PC-3 (cell line): ENCODE measurements around the gene EEF1B2. TPM values are rescaled to one million over a fixed set of nuclear protein-coding genes. Genes with fewer than 3 reads are reported as not detected.
"Not testable (repeated sequence)": the region's sequence is repeated elsewhere in the genome, so short reads cannot be mapped to it uniquely, and the experiment has no call there.

Source experiments
- ATAC-seq: fragments of 200-7000 bp; cut with Tn5 transposase; 2 replicates; pipeline ENCODE4 v1.9.1; 2020; ENCODE audit warnings: mild to moderate bottlenecking, moderate library complexity
- BruUV-seq: library from RNA; stranded (reverse); fragments of 400-500 nt; replicated peaks from 2 replicates; lab custom pipeline; 2021; lab: Mats Ljungman, UMichigan
- CTCF ChIA-PET: fragments of 300-600 bp; sonication (Branson Sonifier 250); formaldehyde crosslinking; loops from one replicate; lab custom pipeline; 2022; ENCODE audit warnings: antibody characterized with exemption; lab: Charles Lee
- POLR2A ChIA-PET: fragments of 300-600 bp; sonication (Branson Sonifier 250); formaldehyde crosslinking; loops from one replicate; lab custom pipeline; 2022; ENCODE audit warnings: antibody characterized with exemption; ENCODE audit not compliant: unreplicated experiment; lab: Charles Lee
- DNase-seq: peaks from one replicate; pipeline ENCODE4 v3.0.0-alpha.2; 2015
- H2AFZ ChIP-seq: fragments of 300-600 bp; sonication (generic); 2 replicates; pipeline ENCODE4 v1.6.0; 2016; ENCODE audit warnings: antibody characterized with exemption, low read length
- H3F3A ChIP-seq: fragments of 300-600 bp; sonication (generic); one replicate; pipeline ENCODE4 v1.6.0; 2017; ENCODE audit warnings: antibody characterized with exemption, low read length, control low read depth, mild to moderate bottlenecking; ENCODE audit not compliant: unreplicated experiment
- H3K27ac ChIP-seq: fragments of 300-600 bp; sonication (generic); 2 replicates; pipeline ENCODE4 v1.5.1; 2016; ENCODE audit warnings: mild to moderate bottlenecking, low read length
- H3K27me3 ChIP-seq: fragments of 300-600 bp; sonication (generic); 2 replicates; pipeline ENCODE4 v1.6.1; 2016; ENCODE audit warnings: low read length, mixed read lengths
- H3K36me3 ChIP-seq: fragments of 300-600 bp; sonication (generic); 2 replicates; pipeline ENCODE4 v1.6.1; 2016; ENCODE audit warnings: low read depth, mixed run types, low read length, mixed read lengths
- H3K4me1 ChIP-seq: fragments of 300-600 bp; sonication (generic); 2 replicates; pipeline ENCODE4 v1.5.1; 2016; ENCODE audit warnings: low read length; ENCODE audit not compliant: insufficient read depth
- H3K4me2 ChIP-seq: fragments of 300-600 bp; sonication (generic); 2 replicates; pipeline ENCODE4 v1.6.0; 2016; ENCODE audit warnings: low read length
- H3K4me3 ChIP-seq: fragments of 300-600 bp; sonication (generic); 2 replicates; pipeline ENCODE4 v1.5.1; 2016; ENCODE audit warnings: mild to moderate bottlenecking, low read length, mixed read lengths
- H3K79me2 ChIP-seq: fragments of 300-600 bp; sonication (generic); 2 replicates; pipeline ENCODE4 v1.6.1; 2017; ENCODE audit warnings: low read length, mixed read lengths
- H3K9ac ChIP-seq: fragments of 300-600 bp; sonication (generic); 2 replicates; pipeline ENCODE4 v1.6.0; 2016; ENCODE audit warnings: mild to moderate bottlenecking, low read length
- H3K9me2 ChIP-seq: fragments of 300-600 bp; sonication (generic); replicated peaks from 2 replicates; pipeline ENCODE4 v1.6.1; 2016; ENCODE audit warnings: mixed run types, low read length, mixed read lengths
- H3K9me3 ChIP-seq: fragments of 300-600 bp; sonication (generic); 2 replicates; pipeline ENCODE4 v1.6.1; 2016; ENCODE audit warnings: low read length, mixed read lengths
- H4K20me1 ChIP-seq: fragments of 300-600 bp; sonication (generic); 2 replicates; pipeline ENCODE4 v1.6.1; 2016; ENCODE audit warnings: low read length, mixed read lengths
- EZH2 ChIP-seq: fragments of 300-600 bp; sonication (generic); IDR thresholded peaks from one replicate; pipeline ENCODE4 v1.6.1; 2017; ENCODE audit warnings: antibody characterized with exemption, mild to moderate bottlenecking, low read length; ENCODE audit not compliant: unreplicated experiment
- EZH2phosphoT487 ChIP-seq: fragments of 300-600 bp; sonication (generic); IDR thresholded peaks from 2 replicates; pipeline ENCODE4 v1.6.1; 2018; ENCODE audit warnings: mild to moderate bottlenecking, antibody characterized with exemption, low read length, borderline replicate concordance
- intact Hi-C: fragments of 100-400 bp; cut with micrococcal nuclease; formaldehyde crosslinking; loops from 2 replicates; pipeline ENCODE4 v1.9.0; 2023
- total RNA-seq: library from RNA; depleted of rRNA; stranded (reverse); fragments of >200 nt; gene quantifications from 2 replicates; pipeline ENCODE4 v1.2.3, GENCODE V29; 2014
- TF ChIP-seq, protein P1 (sequence below): fragments of 300-600 bp; sonication (generic); conservative IDR thresholded peaks from 2 replicates; pipeline ENCODE4 v1.5.1; 2017; ENCODE audit warnings: antibody characterized with exemption, low read depth, mild to moderate bottlenecking, low read length

EEF1B2 gene
- total RNA-seq, 1 experiment from 2014 or later: 616 TPM

DNA sequence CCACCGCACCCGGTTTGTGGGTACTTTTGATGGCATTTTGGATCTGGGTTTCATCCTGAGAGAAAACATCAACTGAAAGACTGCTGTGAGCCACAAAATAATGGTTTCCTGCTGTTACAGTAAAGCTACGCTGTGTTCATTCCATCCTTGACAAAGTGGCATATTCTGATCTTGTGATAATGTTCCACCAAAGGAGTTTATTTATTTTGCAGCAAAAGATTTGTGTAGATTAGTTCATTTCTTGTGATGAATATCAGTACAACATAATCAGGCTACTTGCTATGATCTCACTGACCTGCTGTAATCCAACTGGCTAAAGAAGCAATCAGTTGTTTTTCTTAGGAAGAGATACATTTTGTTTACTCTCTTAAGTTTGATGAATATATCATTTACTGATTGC is 45.0 kb downstream of the EEF1B2 start:
- no peak overlapping the region for H3K4me3 ChIP-seq
- no peaks in the 10 kb centered on the region for H3K36me3 ChIP-seq
- no peaks in the 10 kb centered on the region for H4K20me1 ChIP-seq
- no peak overlapping the region for H3K9ac ChIP-seq
- no peak overlapping the region for H3K4me2 ChIP-seq
- ATAC-seq (no peak), DNase-seq (no peak)
- H3F3A ChIP-seq: no peaks in the 10 kb centered on the region
- no peaks in the 10 kb centered on the region for H3K4me1 ChIP-seq
- intact Hi-C loops: no loop called here
- CTCF ChIA-PET: no interaction called here
- H3K9me2 ChIP-seq: no peaks in the 10 kb centered on the region
- TF ChIP-seq, protein P1, sequence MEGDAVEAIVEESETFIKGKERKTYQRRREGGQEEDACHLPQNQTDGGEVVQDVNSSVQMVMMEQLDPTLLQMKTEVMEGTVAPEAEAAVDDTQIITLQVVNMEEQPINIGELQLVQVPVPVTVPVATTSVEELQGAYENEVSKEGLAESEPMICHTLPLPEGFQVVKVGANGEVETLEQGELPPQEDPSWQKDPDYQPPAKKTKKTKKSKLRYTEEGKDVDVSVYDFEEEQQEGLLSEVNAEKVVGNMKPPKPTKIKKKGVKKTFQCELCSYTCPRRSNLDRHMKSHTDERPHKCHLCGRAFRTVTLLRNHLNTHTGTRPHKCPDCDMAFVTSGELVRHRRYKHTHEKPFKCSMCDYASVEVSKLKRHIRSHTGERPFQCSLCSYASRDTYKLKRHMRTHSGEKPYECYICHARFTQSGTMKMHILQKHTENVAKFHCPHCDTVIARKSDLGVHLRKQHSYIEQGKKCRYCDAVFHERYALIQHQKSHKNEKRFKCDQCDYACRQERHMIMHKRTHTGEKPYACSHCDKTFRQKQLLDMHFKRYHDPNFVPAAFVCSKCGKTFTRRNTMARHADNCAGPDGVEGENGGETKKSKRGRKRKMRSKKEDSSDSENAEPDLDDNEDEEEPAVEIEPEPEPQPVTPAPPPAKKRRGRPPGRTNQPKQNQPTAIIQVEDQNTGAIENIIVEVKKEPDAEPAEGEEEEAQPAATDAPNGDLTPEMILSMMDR: no peak
- no peak for TF ChIP-seq EZH2
- TF ChIP-seq EZH2phosphoT487: no peak
- H3K27me3 ChIP-seq: no peaks in the 10 kb centered on the region
- H3K27ac ChIP-seq: no peak overlapping the region
- no peaks in the 10 kb centered on the region for H3K9me3 ChIP-seq
- no peaks in the 10 kb centered on the region for H3K79me2 ChIP-seq
- BruUV-seq: no TSS peak
- POLR2A ChIA-PET: no interaction called here
- H2AFZ ChIP-seq: no peak overlapping the region

DNA sequence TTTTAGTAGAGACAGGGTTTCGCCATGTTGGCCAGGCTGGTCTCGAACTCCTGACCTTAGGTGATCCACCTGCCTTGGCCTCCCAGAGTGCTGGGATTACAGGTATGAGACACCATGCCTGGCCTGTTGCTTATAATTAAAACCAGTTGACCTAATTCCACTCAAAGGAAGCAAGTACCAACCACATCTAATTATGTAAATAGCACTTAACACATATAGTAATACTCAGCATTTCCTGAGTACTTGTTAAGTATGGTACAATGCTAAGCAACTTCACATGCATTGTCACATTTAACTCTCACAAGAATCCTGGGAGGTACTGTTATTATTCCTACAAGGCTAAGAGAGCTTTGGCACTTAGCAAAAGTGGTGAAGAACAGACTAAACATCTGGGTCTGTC is 47.6 kb downstream of the EEF1B2 start:
- H3K27ac ChIP-seq, H3K79me2 ChIP-seq, DNase-seq, H3K36me3 ChIP-seq, H3F3A ChIP-seq, POLR2A ChIA-PET, H3K9me2 ChIP-seq, ATAC-seq, BruUV-seq, H3K4me2 ChIP-seq, CTCF ChIA-PET, H3K9me3 ChIP-seq, H3K9ac ChIP-seq, intact Hi-C loops, H4K20me1 ChIP-seq, H3K27me3 ChIP-seq, H3K4me3 ChIP-seq, H2AFZ ChIP-seq: not testable (repeated sequence)
- peaks cover 13% of the 10 kb centered on the region for H3K4me1 ChIP-seq

DNA sequence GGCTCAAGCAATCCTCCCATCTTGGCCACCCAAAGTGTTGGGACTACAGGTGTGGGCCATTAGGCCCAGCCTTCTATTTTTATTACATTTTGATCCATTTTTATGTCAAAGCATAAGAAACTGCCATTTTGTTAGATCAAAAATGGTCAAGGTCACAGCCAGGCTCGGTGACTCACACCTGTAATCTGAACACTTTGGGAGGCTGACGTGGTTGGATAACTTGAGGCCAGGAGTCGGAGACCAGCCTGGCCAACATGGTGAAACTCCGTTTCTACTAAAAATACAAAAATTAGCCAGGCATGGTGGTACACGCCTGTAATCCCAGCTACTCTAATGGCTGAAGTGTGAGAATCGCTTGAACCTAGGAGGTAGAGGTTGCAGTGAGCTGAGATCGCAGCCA is 49.2 kb downstream of the EEF1B2 start:
- Histone ChIP-seq H3K27ac (no peak overlapping the region), H3K9me3 (no peaks in the 10 kb centered on the region), H3K27me3 (no peaks in the 10 kb centered on the region), H3K4me1 (peaks cover 27% of the 10 kb centered on the region), H2AFZ (no peak overlapping the region), H3K4me2 (no peak overlapping the region), H4K20me1 (no peaks in the 10 kb centered on the region), H3K79me2 (no peaks in the 10 kb centered on the region), H3F3A (no peaks in the 10 kb centered on the region), H3K9me2 (no peaks in the 10 kb centered on the region), H3K4me3 (no peak overlapping the region), H3K9ac (no peak overlapping the region), H3K36me3 (no peaks in the 10 kb centered on the region)
- ChIA-PET CTCF (no interaction called here), POLR2A (no interaction called here)
- DNase-seq (no peak), ATAC-seq (no peak)
- intact Hi-C loops: no loop called here
- BruUV-seq: no TSS peak
- TF ChIP-seq EZH2phosphoT487 (no peak), EZH2 (no peak)
- TF ChIP-seq, protein P1: no peak
